AG09309 (cell line): ENCODE data around the gene EEPD1.

ENCODE experiments used
- DNase-seq: peaks from one replicate; pipeline ENCODE4 v3.0.0-alpha.2; 2010; ENCODE audit warnings: low read depth
- H3K4me3 ChIP-seq: 2 replicates; pipeline ENCODE4 v1.5.1; 2011; ENCODE audit warnings: mild to moderate bottlenecking, low read depth, low read length, moderate library complexity; ENCODE audit not compliant: control insufficient read depth
- TF ChIP-seq, protein P1 (sequence below): IDR thresholded peaks from 2 replicates; pipeline ENCODE4 v1.5.1; 2011; ENCODE audit warnings: mild to moderate bottlenecking, low read depth, low read length, inconsistent platforms; ENCODE audit not compliant: insufficient read depth, control insufficient read depth; ENCODE audit errors: missing control alignments

Gene EEPD1

DNA sequence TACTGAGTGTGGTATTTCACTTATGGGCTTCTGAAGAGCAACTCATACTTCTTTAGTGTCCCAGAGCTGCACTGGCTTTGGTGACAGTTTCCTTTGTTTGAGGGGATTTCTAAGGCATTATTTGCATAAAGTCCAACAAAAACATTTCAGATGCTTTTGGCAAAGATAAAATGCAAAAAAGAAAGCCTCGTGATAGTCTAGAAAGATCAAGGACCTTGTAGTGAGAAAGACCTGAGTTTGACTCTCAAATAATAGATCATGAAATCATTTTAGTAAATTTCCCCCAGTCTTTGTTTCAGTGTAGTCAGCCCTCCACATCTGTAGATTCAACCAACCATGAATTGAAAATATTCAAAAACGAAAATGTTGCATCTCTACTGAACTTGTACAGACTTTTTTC, 107.4 kb downstream of the EEPD1 start:
- H3K4me3 ChIP-seq = no peak overlapping the region
- TF ChIP-seq, protein P1, sequence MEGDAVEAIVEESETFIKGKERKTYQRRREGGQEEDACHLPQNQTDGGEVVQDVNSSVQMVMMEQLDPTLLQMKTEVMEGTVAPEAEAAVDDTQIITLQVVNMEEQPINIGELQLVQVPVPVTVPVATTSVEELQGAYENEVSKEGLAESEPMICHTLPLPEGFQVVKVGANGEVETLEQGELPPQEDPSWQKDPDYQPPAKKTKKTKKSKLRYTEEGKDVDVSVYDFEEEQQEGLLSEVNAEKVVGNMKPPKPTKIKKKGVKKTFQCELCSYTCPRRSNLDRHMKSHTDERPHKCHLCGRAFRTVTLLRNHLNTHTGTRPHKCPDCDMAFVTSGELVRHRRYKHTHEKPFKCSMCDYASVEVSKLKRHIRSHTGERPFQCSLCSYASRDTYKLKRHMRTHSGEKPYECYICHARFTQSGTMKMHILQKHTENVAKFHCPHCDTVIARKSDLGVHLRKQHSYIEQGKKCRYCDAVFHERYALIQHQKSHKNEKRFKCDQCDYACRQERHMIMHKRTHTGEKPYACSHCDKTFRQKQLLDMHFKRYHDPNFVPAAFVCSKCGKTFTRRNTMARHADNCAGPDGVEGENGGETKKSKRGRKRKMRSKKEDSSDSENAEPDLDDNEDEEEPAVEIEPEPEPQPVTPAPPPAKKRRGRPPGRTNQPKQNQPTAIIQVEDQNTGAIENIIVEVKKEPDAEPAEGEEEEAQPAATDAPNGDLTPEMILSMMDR = no peak
- no peak for DNase-seq

DNA sequence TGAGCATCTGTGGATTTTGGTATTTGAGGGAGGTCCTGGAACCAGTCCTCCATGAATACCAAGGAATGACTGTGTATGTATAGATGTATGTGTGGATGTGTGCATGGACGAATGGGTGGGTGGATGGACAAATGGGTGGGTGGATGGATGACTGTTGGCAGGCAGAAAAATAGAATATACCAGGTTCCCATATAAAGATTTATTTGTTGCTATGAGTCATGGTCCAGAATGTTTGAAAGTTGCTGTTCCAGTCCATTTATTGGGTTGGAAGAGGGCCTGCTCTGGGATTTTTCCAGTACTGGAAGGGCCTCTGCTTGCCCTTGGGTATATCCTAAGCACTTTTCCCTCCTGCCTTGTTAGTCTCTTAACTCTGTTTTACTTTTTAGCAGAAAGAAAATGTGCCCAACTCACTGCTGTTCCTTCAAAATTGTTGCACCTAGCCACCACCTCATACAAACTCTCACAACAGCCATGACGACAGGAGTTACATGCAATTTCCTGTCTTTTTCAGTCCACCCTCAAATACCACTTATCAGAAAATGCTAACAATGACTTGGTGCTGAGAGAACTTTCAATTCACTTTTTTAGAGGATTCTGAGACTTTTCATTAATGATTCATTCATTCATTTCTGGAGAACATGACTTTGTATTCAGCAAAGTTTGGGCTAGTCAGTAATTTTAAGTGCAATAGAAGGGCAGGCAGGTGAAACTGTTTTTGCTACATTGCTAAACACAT, 108.1 kb downstream of the EEPD1 start:
- TF ChIP-seq, protein P1 = no peak
- no peak overlapping the region for H3K4me3 ChIP-seq
- DNase-seq = no peak

DNA sequence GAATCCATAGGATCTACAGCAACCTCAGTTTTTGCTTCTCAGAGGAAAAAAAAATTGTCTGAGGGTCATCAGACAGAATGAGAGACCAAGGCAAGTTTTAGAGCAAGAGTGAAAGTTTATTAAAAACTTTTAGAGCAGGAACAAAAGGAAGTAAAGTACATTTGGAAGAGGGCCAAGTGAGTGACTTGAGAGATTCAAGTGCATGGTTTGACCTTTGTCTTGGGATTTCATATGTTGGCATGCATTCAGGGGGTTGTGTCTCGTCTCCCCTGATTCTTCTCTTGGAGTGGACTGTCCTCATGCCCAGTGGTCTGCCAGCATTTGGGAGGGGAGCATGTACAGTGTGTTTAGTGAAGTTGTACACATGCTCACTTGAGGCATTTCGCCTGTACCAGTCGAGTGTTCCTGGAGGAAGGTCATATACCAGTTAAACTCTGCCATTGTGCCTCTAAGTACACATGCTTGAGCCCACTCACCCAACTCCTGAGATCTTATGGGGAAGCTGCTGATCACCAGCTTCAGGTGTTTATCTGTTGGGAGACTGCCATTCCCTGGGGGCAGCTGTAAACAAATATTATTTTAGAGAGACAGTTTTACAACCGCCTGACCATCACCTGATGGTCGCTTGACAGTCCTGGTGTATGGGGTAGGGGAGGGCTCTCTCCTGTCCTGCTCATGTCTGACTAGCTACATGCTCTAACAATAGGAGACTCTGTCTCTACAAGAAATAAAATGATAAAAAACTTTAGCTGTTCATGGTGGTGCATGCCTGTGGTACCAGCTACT, 109.4 kb downstream of the EEPD1 start:
- TF ChIP-seq, protein P1 = no peak
- DNase-seq = no peak
- no peak overlapping the region for H3K4me3 ChIP-seq

DNA sequence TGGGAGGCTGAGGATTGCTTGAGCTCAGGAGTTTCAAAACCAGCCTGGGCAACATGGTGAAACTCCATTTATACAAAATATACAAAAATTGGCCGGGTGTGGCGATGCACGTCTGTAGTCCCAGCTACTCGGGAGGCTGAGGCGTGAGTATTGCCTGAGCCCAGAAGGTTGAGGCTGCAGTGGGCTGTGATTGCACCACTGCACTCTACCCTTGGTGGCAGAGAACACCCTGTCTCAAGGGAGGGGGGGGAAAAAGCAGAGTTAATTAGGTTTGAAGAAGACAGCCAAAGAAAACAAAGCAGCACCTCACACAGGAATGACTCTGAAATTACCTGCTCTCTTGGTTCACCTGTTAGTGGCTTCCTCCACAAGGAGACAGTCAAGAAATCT, 110.0 kb downstream of the EEPD1 start:
- TF ChIP-seq, protein P1 = no peak
- DNase-seq = no peak
- H3K4me3 ChIP-seq = no peak overlapping the region

DNA sequence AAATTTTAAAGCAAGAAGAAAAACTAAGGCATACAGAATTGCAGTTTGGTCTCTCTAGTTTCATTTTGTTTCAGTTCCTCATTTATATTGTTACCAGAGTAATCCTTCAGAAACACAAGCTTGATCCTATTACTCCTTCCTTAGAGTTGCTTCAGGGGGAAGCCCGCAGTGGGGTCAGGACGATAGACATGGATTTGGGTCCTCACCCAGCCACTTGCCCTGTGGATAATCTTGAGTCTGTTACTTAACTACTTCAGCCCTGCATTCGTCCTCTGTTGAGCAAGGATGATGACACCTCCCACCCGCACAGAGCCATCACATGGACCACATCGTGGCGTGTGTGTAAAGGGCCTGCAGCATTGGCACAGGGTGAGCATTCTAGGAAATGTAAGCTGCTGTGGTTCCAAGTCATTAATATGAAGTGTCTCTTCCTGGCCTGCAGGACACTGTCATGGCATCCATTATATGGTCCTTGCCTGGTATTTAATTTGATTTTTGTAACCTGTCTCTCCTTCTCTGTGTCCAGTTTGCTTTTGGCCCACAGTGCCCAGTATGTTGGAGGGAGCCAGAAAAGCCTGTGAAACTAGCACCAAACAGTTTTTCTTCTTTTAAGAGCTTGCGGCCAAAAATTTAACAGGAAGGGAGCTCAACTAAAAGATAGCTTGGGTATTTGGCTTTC, 111.2 kb downstream of the EEPD1 start:
- DNase-seq = no peak
- TF ChIP-seq, protein P1 = no peak
- no peak overlapping the region for H3K4me3 ChIP-seq

DNA sequence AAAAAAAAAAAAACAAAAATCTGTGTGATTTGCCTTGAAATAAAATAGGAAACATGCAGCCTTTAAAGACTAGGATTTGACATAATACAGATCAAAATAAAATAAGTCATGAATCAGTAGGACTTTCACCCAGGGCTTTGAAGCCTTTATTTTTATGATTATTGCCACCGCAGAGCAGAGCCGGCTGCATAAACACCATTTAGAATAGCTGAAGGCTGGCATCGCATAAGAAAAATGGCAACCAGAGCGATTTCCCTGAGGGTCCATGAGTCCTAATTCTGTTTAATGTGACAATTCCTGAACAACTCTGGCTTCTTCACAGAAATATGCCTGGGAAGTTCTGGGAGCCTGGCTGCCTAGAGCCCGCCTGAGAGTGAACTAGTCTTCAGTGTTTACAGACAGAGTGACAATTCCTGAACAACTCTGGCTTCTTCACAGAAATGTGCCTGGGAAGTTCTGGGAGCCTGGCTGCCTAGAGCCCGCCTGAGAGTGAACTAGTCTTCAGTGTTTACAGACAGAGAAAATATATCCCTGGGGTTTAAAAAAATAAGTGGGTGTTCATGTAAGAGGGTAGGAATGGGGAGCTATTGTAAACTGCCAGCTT, 112.0 kb downstream of the EEPD1 start:
- no peak for DNase-seq
- TF ChIP-seq, protein P1 = no peak
- no peak overlapping the region for H3K4me3 ChIP-seq
